ENCODE measurements around the gene WFS1. TPM values are rescaled to one million over a fixed set of nuclear protein-coding genes. Genes with fewer than 3 reads are reported as not detected.

WFS1 gene
- total and polyA plus RNA-seq, 2 of the 13 experiments (the other 11 are each of a cell fraction or from before 2014, with no cell fraction given) = 39.1 to 42.2 TPM

DNA sequence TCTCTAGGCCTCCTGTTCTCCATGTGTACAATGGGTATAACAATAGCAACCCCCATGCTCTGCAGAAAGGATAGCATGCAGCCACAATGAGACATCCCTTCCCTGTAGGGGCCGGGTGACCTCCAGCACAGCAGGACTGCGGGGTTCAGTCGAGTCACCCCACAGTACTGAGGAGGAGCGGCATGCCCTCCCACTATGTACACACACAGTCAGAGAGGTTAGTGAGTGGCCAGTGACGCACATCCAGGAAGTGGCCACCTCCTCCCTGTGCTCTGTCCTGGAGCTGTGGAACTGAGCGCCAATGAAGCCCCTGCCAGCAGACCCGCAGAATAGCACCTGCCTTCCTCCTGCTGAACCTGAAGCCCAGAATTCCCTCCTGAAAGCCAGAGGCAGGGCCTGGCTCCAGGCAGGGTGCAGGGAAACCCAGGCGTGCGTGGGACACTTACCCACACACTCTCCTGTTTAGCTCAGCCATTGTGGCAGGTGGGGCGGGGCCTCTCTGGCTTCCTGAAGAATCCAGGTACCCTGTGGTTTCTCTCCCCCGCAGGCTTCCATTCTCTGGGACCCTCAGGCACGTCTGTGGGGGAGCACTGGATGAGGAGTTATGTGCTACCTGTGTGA, 50.0 kb downstream of the WFS1 start:
- POLR2A ChIA-PET = interaction anchor here (1.2 to 2.1 kb wide), 3 partner anchors 10 to 50 kb away, joined by 4 to 16 read pairs (median 4); partner anchors contain the start of gene WFS1
- ATAC-seq = no peak
- Histone ChIP-seq H3K27ac (ENCODE audit: extremely low read length, insufficient read depth, low read length) (no peak overlapping the region), H4K20me1 (ENCODE audit: insufficient read depth, low read length) (no peaks in the 10 kb centered on the region), H3K4me3 (replicated peaks in 1 of 3; ENCODE audit: insufficient read depth in 1 of 3, low read depth in 2 of 3, low read length in 3 of 3) (no peak overlapping the region), H3K79me2 (ENCODE audit: insufficient read depth, low read length) (peaks cover 16% of the 10 kb centered on the region), H3K36me3 (replicated peaks in 1 of 2; ENCODE audit: control insufficient read depth in 1 of 2, insufficient read depth in 2 of 2, low read length in 2 of 2) (no peaks in the 10 kb centered on the region), H3K9ac (ENCODE audit: insufficient read depth, low read depth, low read length) (no peak overlapping the region), H3K4me2 (ENCODE audit: low read depth, low read length) (peak overlapping the region; percentile 82; the same call in 1 of the 2 replicates), H2AFZ (ENCODE audit: low read length) (no peak overlapping the region), H3K9me3 (ENCODE audit: low read length) (no peaks in the 10 kb centered on the region), H3K27me3 (ENCODE audit: control insufficient read depth in 1 of 2, insufficient read depth in 2 of 2, low read length in 2 of 2) (no peaks in the 10 kb centered on the region), H3K4me1 (ENCODE audit: insufficient read depth, low read length) (peaks cover 72% of the 10 kb centered on the region)
- in situ Hi-C loops (cut with HindIII; ENCODE audit: extremely low pct_ligation_motif_present, low pct_unique_long_range_greater_than_20kb) (no loop called here), intact Hi-C loops (cut with micrococcal nuclease; ENCODE audit: unreplicated experiment) (no loop called here)
- CTCF ChIA-PET (ENCODE audit: low intra/inter-chr PET ratio, low total read pairs) = no interaction called here
- no peak for FAIRE-seq
- no peak for DNase-seq (ENCODE audit: low spot score)
- WGBS (ENCODE audit: low lambda C conversion rate) = 96% methylated on average over 5 of the region's 12 CpGs
- no TSS peak for BruUV-seq (replicated peaks)
- TF ChIP-seq MAF1 (CRISPR knock-in tag; IDR thresholded peaks at IDR 0.05; ENCODE audit: borderline replicate concordance) = no peak
- no peak for TF ChIP-seq JDP2 (CRISPR knock-in tag; IDR thresholded peaks at IDR 0.05; ENCODE audit: borderline replicate concordance)
- TF ChIP-seq ARNT2 (CRISPR knock-in tag; IDR thresholded peaks at IDR 0.05; ENCODE audit: low read depth) = no peak
- no peak for TF ChIP-seq KLF6 (CRISPR knock-in tag; IDR thresholded peaks at IDR 0.05)
- TF ChIP-seq ZNF607 (CRISPR knock-in tag; IDR thresholded peaks at IDR 0.05; ENCODE audit: borderline replicate concordance) = no peak
- TF ChIP-seq ZNF207 (IDR thresholded peaks at IDR 0.05; ENCODE audit: borderline replicate concordance) = no peak
- TF ChIP-seq ZNF768 (CRISPR knock-in tag; IDR thresholded peaks at IDR 0.05) = 0 out of 2 replicates have a peak, but pooled peaks have one; percentile 41
- no peak for TF ChIP-seq ZFP62 (CRISPR knock-in tag; IDR thresholded peaks at IDR 0.05)
- TF ChIP-seq NFATC3 (CRISPR knock-in tag; IDR thresholded peaks at IDR 0.05) = no peak
- TF ChIP-seq, protein P1, sequence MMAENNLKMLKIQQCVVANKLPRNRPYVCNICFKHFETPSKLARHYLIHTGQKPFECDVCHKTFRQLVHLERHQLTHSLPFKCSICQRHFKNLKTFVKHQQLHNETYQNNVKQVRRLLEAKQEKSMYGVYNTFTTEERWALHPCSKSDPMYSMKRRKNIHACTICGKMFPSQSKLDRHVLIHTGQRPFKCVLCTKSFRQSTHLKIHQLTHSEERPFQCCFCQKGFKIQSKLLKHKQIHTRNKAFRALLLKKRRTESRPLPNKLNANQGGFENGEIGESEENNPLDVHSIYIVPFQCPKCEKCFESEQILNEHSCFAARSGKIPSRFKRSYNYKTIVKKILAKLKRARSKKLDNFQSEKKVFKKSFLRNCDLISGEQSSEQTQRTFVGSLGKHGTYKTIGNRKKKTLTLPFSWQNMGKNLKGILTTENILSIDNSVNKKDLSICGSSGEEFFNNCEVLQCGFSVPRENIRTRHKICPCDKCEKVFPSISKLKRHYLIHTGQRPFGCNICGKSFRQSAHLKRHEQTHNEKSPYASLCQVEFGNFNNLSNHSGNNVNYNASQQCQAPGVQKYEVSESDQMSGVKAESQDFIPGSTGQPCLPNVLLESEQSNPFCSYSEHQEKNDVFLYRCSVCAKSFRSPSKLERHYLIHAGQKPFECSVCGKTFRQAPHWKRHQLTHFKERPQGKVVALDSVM (CRISPR knock-in tag; IDR thresholded peaks at IDR 0.05) = no peak
- TF ChIP-seq FOXA1 (IDR thresholded peaks at IDR 0.05) = no peak
- TF ChIP-seq FOXA1 (CRISPR knock-in tag; IDR thresholded peaks at IDR 0.05) = 0 out of 2 replicates have a peak, but pooled peaks have one; percentile 3
- no peak for TF ChIP-seq DNMT1 (CRISPR knock-in tag; IDR thresholded peaks at IDR 0.05)
- TF ChIP-seq, protein P2, sequence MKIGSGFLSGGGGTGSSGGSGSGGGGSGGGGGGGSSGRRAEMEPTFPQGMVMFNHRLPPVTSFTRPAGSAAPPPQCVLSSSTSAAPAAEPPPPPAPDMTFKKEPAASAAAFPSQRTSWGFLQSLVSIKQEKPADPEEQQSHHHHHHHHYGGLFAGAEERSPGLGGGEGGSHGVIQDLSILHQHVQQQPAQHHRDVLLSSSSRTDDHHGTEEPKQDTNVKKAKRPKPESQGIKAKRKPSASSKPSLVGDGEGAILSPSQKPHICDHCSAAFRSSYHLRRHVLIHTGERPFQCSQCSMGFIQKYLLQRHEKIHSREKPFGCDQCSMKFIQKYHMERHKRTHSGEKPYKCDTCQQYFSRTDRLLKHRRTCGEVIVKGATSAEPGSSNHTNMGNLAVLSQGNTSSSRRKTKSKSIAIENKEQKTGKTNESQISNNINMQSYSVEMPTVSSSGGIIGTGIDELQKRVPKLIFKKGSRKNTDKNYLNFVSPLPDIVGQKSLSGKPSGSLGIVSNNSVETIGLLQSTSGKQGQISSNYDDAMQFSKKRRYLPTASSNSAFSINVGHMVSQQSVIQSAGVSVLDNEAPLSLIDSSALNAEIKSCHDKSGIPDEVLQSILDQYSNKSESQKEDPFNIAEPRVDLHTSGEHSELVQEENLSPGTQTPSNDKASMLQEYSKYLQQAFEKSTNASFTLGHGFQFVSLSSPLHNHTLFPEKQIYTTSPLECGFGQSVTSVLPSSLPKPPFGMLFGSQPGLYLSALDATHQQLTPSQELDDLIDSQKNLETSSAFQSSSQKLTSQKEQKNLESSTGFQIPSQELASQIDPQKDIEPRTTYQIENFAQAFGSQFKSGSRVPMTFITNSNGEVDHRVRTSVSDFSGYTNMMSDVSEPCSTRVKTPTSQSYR (CRISPR knock-in tag; IDR thresholded peaks at IDR 0.05; ENCODE audit: borderline replicate concordance) = no peak
- no peak for TF ChIP-seq ZBTB21 (CRISPR knock-in tag; IDR thresholded peaks at IDR 0.05)
- no peak for TF ChIP-seq XBP1 (CRISPR knock-in tag; IDR thresholded peaks at IDR 0.05)
- TF ChIP-seq SCMH1 (CRISPR knock-in tag; IDR thresholded peaks at IDR 0.05; ENCODE audit: borderline replicate concordance) = no peak
- no peak for TF ChIP-seq CHD2 (IDR thresholded peaks at IDR 0.05; ENCODE audit: low read depth, low read length)
